ENCODE data around the gene TSC2. TPM values are rescaled to one million over a fixed set of nuclear protein-coding genes. Genes with fewer than 3 reads are reported as not detected.

The TSC2 gene
- total and polyA plus RNA-seq, 4 donors, result 23.3 to 51.2 (median 28.7) TPM

GRCh38 chr16:2027024-2028010 lies 20.5 kb upstream of the TSC2 start:
- H3K4me3 ChIP-seq (ENCODE audit: low read depth in 1 of 3, low read length in 3 of 3), result peak overlapping the region; percentile 89 to 99 (median 89)
- TF ChIP-seq CTCF (IDR thresholded peaks at IDR 0.05; ENCODE audit: low read depth, low read length, missing input control) (no peak), YY1 (IDR thresholded peaks at IDR 0.05) (no peak), RXRA (IDR thresholded peaks at IDR 0.05) (peak in 1 of 2 donors; percentile 34), JUND (IDR thresholded peaks at IDR 0.05) (peak in 1 of 2 donors; percentile 91), GABPA (IDR thresholded peaks at IDR 0.05 in 1 of 2, conservative IDR thresholded peaks at IDR 0.05 in 1 of 2) (no peak), TAF1 (conservative IDR thresholded peaks at IDR 0.05) (no peak), EGR1 (IDR thresholded peaks at IDR 0.05; ENCODE audit: low read depth in 2 of 2) (no peak), FOXA1 (IDR thresholded peaks at IDR 0.05) (no peak), HNF4G (IDR thresholded peaks at IDR 0.05) (no peak), MAX (IDR thresholded peaks at IDR 0.05) (peak; percentile 14), FOXA2 (IDR thresholded peaks at IDR 0.05) (no peak), ATF3 (IDR thresholded peaks at IDR 0.05) (no peak), HNF4A (conservative IDR thresholded peaks at IDR 0.05) (no peak), RAD21 (IDR thresholded peaks at IDR 0.05) (peak in 1 of 2 donors; percentile 14), ZBTB33 (IDR thresholded peaks at IDR 0.05) (peak; percentile 87), REST (IDR thresholded peaks at IDR 0.05) (peak; percentile 36), SP1 (IDR thresholded peaks at IDR 0.05) (no peak), NR2F2 (IDR thresholded peaks at IDR 0.05) (no peak)
- H3K9me3 ChIP-seq (ENCODE audit: control insufficient read depth in 4 of 4, low read length in 3 of 4), result no peaks in the 10 kb centered on the region
- H3K27me3 ChIP-seq (ENCODE audit: control insufficient read depth in 4 of 4, insufficient read depth in 4 of 4, low read length in 3 of 4), result no peaks in the 10 kb centered on the region
- H3K36me3 ChIP-seq (ENCODE audit: control insufficient read depth in 4 of 4, insufficient read depth in 3 of 4, low read depth in 1 of 4, low read length in 3 of 4), result no peaks in the 10 kb centered on the region
- H3K27ac ChIP-seq (ENCODE audit: low read depth in 1 of 2, low read length in 2 of 2), result peak overlapping the region; percentile 49 to 65
- H3K4me1 ChIP-seq (ENCODE audit: control insufficient read depth in 4 of 4, insufficient read depth in 4 of 4, low read length in 3 of 4), result peaks cover 24 to 83% (median 65%) of the 10 kb centered on the region in 4 donors
- no peak for DNase-seq (ENCODE audit: low spot score)
- 3% methylated on average over 76 of the region's 76 CpGs for WGBS
- H3K9ac ChIP-seq (ENCODE audit: low read depth in 1 of 2, low read length in 2 of 2), result peak overlapping the region; percentile 64 to 94

All from liver (tissue), 9 donors.